Testis (tissue), 3 donors: ENCODE data around the gene ARHGEF25. TPM values are rescaled to one million over a fixed set of nuclear protein-coding genes. Genes with fewer than 3 reads are reported as not detected.

Source experiments
- DNase-seq: peaks from one replicate; pipeline ENCODE4 v3.0.0-alpha.2; 2019
- H3K27ac ChIP-seq, 2 donors: fragments of 200-600 bp; sonication (generic); one replicate each; pipeline ENCODE4 v1.5.1; 2019
- H3K27me3 ChIP-seq: fragments of 200-600 bp; sonication (generic); one replicate; pipeline ENCODE4 v1.5.1; 2019
- H3K36me3 ChIP-seq: fragments of 200-600 bp; sonication (generic); one replicate; pipeline ENCODE4 v1.5.1; 2017; ENCODE audit warnings: low read depth; ENCODE audit errors: missing control alignments
- H3K4me1 ChIP-seq: fragments of 200-600 bp; sonication (generic); one replicate; pipeline ENCODE4 v1.5.1; 2019
- H3K4me3 ChIP-seq, 2 donors: fragments of 200-600 bp; sonication (generic); one replicate each; pipeline ENCODE4 v1.5.1; 2017 to 2019
- H3K9me3 ChIP-seq: fragments of 200-600 bp; sonication (generic); one replicate; pipeline ENCODE4 v1.5.1; 2017
- POLR2A ChIP-seq: fragments of 450-650 bp; IDR thresholded peaks from one replicate; pipeline ENCODE4 v1.6.1; 2017; ENCODE audit warnings: antibody characterized with exemption, mild to moderate bottlenecking, moderate library complexity
- WGBS, 2 donors: methylation state at CpG; one replicate each; pipeline ENCODE4 v1.1.5; 2018; 5-methylcytosine and 5-hydroxymethylcytosine counted together
- intact Hi-C: fragments of 100-400 bp; cut with DNase I; formaldehyde crosslinking; loops from one replicate; pipeline ENCODE4 v1.15.1; 2023; ENCODE audit warnings: low total_unique reads
- polyA plus RNA-seq: library from polyadenylated mRNA; stranded (reverse); fragments of 350-450 nt; fragmentation: Illumina TruSeq; extraction: RNeasy Lipid Tissue Mini Kit (QIAGEN cat#74804); gene quantifications from one replicate; pipeline ENCODE4 v1.2.3, GENCODE V29; 2014; ENCODE audit warnings: low read depth, low replicate concordance; ENCODE audit not compliant: insufficient read depth
- total RNA-seq, 2 donors: library from RNA; depleted of rRNA; stranded (reverse); fragments of >200 nt; gene quantifications; one replicate each; pipeline ENCODE4 v1.2.3, GENCODE V29; 2016
- TF ChIP-seq, protein P1 (sequence below), 3 experiments: fragments of 450-650 bp in 2 of 3; fragments of 200-600 bp in 1 of 3; sonication (generic) in 1 of 3; IDR thresholded peaks; one replicate each; pipeline ENCODE4 v1.5.1; 2016 to 2019; ENCODE audit warnings: antibody characterized with exemption in 3 of 3, mild to moderate bottlenecking in 2 of 3, moderate library complexity in 1 of 3

ARHGEF25 gene
- total and polyA plus RNA-seq, 3 donors from 2014 or later: 18.0 to 26.5 (median 18.7) TPM

DNA sequence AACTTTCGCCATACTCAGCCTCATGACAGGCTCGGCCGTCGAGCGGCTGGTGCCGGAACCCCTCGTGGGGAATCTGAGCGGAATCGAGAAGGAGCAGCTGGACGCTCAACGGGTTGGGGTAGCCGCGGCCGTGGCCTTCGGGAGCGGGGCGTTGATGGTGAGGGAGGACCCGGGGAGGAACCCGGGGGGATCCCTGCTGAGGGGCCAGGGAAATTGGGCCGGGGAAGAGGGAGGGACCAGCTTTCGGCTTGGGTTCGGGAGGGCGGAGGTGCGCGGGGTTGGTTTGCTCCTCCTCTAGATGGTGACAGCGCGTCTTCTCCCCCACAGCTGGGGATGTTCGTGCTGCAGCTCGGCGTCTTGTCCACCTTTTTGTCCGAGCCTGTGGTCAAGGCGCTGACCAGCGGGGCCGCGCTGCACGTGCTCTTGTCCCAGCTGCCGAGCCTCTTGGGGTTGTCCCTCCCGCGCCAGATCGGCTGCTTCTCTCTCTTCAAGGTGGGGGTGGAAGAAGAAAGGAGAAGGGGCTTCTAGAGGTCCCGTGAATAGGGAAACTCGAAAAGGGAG lies 9.8 kb downstream of the ARHGEF25 start:
- Histone ChIP-seq H3K27me3 (no peaks in the 10 kb centered on the region), H3K4me1 (peaks cover 18% of the 10 kb centered on the region), H3K27ac (no peak overlapping the region), H3K36me3 (no peaks in the 10 kb centered on the region), H3K9me3 (no peaks in the 10 kb centered on the region), H3K4me3 (peak overlapping the region in 1 of 2 donors; percentile 42)
- no peak for TF ChIP-seq POLR2A
- TF ChIP-seq, protein P1, sequence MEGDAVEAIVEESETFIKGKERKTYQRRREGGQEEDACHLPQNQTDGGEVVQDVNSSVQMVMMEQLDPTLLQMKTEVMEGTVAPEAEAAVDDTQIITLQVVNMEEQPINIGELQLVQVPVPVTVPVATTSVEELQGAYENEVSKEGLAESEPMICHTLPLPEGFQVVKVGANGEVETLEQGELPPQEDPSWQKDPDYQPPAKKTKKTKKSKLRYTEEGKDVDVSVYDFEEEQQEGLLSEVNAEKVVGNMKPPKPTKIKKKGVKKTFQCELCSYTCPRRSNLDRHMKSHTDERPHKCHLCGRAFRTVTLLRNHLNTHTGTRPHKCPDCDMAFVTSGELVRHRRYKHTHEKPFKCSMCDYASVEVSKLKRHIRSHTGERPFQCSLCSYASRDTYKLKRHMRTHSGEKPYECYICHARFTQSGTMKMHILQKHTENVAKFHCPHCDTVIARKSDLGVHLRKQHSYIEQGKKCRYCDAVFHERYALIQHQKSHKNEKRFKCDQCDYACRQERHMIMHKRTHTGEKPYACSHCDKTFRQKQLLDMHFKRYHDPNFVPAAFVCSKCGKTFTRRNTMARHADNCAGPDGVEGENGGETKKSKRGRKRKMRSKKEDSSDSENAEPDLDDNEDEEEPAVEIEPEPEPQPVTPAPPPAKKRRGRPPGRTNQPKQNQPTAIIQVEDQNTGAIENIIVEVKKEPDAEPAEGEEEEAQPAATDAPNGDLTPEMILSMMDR (IDR thresholded peaks at IDR 0.05): no peak
- intact Hi-C loops: loop anchor here (5.0 kb wide), 1 partner anchor 39 kb away; no protein-coding TSS in a partner anchor
- 6 to 7% methylated on average over 33 to 42 of the region's 42 CpGs for WGBS, 2 donors
- peak; percentile 34 for DNase-seq

DNA sequence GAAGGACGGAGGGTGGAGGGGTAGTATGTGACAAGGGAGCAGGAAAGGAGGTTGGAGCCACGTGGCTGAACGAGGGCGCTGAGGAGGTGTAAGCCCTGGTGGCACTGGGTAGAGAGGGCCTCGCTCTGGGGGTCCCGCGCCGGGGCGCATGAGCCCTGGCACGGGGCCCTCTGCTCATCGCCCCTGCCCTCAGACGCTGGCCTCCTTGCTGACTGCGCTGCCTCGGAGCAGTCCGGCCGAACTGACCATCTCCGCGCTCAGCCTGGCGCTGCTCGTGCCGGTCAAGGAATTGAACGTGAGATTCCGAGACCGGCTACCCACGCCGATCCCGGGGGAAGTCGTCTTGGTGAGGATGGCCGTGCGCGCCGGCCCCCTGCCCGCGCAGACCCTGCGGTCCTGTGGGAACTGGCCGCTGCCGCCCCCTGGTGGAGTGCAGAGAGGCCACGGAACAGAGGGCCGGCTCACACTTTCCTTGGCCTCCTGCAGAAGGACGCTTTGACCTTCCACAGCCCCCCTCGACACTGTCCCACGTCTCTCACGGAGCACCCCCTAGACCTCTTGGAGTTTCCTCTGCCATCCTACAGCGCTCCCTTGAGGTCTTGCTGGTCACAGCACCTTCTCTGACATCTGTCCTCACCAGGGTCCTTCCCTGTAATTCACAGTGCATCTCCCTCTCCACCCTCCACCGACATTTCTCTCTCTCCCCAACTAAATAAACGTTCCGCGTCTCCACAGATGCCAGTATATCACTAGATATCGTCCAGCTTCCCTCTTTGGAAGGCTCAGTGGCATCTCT lies 10.5 kb downstream of the ARHGEF25 start:
- DNase-seq: peak; percentile 73
- peaks cover 18% of the 10 kb centered on the region for H3K4me1 ChIP-seq
- no peaks in the 10 kb centered on the region for H3K27me3 ChIP-seq
- peak overlapping the region in 1 of 2 donors; percentile 42 for H3K4me3 ChIP-seq
- intact Hi-C loops: loop anchor here (5.0 kb wide), 1 partner anchor 39 kb away; no protein-coding TSS in a partner anchor
- 3 to 5% methylated on average over 32 to 48 of the region's 49 CpGs for WGBS, 2 donors
- no peak overlapping the region for H3K27ac ChIP-seq
- TF ChIP-seq POLR2A: no peak
- TF ChIP-seq, protein P1 (IDR thresholded peaks at IDR 0.05): peak; percentile 79 to 93 (median 83)
- H3K36me3 ChIP-seq: no peaks in the 10 kb centered on the region
- H3K9me3 ChIP-seq: no peaks in the 10 kb centered on the region

GRCh38 chr12:57622293-57623245 lies 11.3 kb downstream of the ARHGEF25 start:
- H3K27me3 ChIP-seq: no peaks in the 10 kb centered on the region
- WGBS, 2 donors: 79 to 86% methylated on average over 9 of the region's 9 CpGs
- peaks cover 23% of the 10 kb centered on the region for H3K4me1 ChIP-seq
- no peaks in the 10 kb centered on the region for H3K36me3 ChIP-seq
- intact Hi-C loops: loop anchor here (5.0 kb wide), 1 partner anchor 40 kb away; no protein-coding TSS in a partner anchor
- DNase-seq: no peak
- no peaks in the 10 kb centered on the region for H3K9me3 ChIP-seq
- no peak overlapping the region for H3K27ac ChIP-seq
- TF ChIP-seq, protein P1 (IDR thresholded peaks at IDR 0.05): no peak
- TF ChIP-seq POLR2A: no peak
- H3K4me3 ChIP-seq: no peak overlapping the region

DNA sequence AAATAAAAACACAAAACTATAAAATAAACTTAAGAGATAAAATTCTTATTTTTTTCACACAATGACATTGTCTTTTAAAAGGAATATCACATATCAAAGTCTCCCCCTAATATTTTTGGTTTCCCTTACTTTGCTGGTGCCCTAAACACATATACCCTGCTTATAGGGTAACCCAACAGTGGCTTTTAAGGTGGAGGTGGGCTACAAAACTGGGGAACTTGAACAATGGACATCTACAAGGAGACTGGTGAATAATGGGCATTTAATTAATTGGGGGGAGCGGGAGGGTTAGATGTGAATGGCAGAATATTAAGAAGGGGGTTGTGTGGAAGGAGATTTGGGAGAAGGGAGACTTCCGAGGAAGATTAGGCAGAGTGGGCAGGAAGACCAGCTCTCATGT lies 12.2 kb downstream of the ARHGEF25 start:
- peaks cover 27% of the 10 kb centered on the region for H3K4me1 ChIP-seq
- H3K36me3 ChIP-seq: no peaks in the 10 kb centered on the region
- H3K27me3 ChIP-seq: no peaks in the 10 kb centered on the region
- H3K27ac ChIP-seq: no peak overlapping the region
- intact Hi-C loops: loop anchor here (5.0 kb wide), 1 partner anchor 41 kb away; no protein-coding TSS in a partner anchor
- no peak overlapping the region for H3K4me3 ChIP-seq
- no peak for DNase-seq
- TF ChIP-seq, protein P1 (IDR thresholded peaks at IDR 0.05): no peak
- TF ChIP-seq POLR2A: no peak
- WGBS, 2 donors: 83 to 92% methylated on average over 2 of the region's 2 CpGs
- no peaks in the 10 kb centered on the region for H3K9me3 ChIP-seq
